Choroid plexus epithelial cell (primary cell): ENCODE data around the gene CHCHD10.

Experiments used
- DNase-seq: peaks from one replicate; pipeline ENCODE4 v3.0.0-alpha.2; 2010; ENCODE audit warnings: low read depth
- H3K4me3 ChIP-seq: 2 replicates; pipeline ENCODE4 v1.5.1; 2011; ENCODE audit warnings: low read depth, mild to moderate bottlenecking, control low read depth, low read length, moderate library complexity
- CTCF ChIP-seq: conservative IDR thresholded peaks from 2 replicates; pipeline ENCODE4 v1.5.1; 2011; ENCODE audit warnings: low read depth, mild to moderate bottlenecking, control low read depth, inconsistent platforms, low read length, moderate library complexity

Gene CHCHD10

GRCh38 chr22:23782252-23782651, 14.5 kb upstream of the CHCHD10 start:
- TF ChIP-seq CTCF: no peak

GRCh38 chr22:23781511-23782183, 13.9 kb upstream of the CHCHD10 start:
- H3K4me3 ChIP-seq: no peak overlapping the region
- no peak for TF ChIP-seq CTCF
- DNase-seq: peak; percentile 31

More at GRCh38 chr22:23782252-23782651, 14.5 kb upstream of the CHCHD10 start:
- no peak for DNase-seq
- H3K4me3 ChIP-seq: no peak overlapping the region

GRCh38 chr22:23781065-23781464, 13.3 kb upstream of the CHCHD10 start:
- no peak for TF ChIP-seq CTCF
- no peak for DNase-seq
- H3K4me3 ChIP-seq: no peak overlapping the region

GRCh38 chr22:23780146-23780748, 12.5 kb upstream of the CHCHD10 start:
- TF ChIP-seq CTCF: no peak
- no peak overlapping the region for H3K4me3 ChIP-seq
- no peak for DNase-seq

GRCh38 chr22:23779731-23780130, 12.0 kb upstream of the CHCHD10 start:
- no peak for TF ChIP-seq CTCF
- no peak for DNase-seq
- no peak overlapping the region for H3K4me3 ChIP-seq

- H3K4me3 ChIP-seq: no peak overlapping the region
- TF ChIP-seq CTCF: no peak
- DNase-seq: no peak
These were observed 11.3 kb upstream of the CHCHD10 start for GRCh38 chr22:23779083-23779482.

GRCh38 chr22:23778577-23778900, 10.8 kb upstream of the CHCHD10 start:
- DNase-seq: no peak
- TF ChIP-seq CTCF: no peak
- H3K4me3 ChIP-seq: no peak overlapping the region
